NCI-H345 (cell line): ENCODE data around the gene AKT1.
"Not testable (repeated sequence)": the region's sequence is repeated elsewhere in the genome, so short reads cannot be mapped to it uniquely, and the experiment has no call there.

Experiments used
- DNase-seq: peaks from one replicate; lab custom pipeline; 2025; lab: John Stamatoyannopoulos, UW

The AKT1 gene

DNA sequence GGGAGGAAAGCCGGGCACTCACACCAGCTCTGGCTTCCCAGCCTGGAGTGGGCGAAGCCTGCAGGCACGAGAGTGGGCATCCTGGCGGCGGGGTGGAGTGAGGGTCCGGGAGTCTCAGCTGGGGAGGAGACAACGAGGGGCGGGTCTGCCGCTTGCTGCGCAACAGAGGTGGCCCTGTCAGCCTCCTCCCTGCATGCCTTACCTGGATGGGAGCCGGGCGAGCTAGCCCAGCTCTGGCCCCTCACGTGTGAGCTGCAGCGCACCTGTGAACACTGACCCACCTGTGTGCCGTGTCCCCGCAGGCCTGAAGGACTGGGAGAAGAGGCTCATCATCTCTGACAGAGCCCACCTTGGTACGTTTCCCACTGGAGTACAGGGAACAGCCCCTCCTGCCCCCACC is 56.5 kb downstream of the AKT1 start:
- DNase-seq: no peak

DNA sequence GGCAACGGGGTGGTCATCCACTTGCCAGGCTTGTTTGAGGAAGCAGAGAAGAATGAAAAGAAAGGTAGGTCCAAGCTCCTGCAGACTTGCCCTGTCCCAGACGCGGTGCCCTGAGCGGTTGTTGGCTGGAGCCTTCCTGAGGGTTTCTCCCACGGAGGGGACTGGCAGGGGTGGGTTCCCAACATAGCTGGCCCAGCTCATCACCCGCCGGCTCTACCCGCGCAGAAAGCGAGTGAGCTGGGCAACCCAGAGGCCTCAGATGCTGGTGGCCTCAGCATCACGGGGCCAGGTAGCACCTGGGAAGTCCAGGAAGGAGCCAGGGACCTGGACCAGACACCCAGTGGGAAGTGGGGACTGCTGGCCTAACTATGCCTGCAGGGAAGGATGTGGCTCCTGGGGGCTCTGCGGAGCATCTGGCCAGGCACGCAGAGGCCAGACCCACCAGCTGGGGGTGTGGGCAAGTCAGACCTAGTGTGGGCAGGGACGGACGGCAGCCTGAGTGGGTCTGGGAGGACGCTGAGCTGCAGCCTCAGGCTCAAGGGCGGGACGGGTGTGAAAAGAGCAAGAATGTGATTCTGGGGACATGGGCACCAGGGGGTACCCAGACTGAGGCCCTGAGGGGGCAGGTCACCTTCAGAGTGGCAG is 57.1 kb downstream of the AKT1 start:
- no peak for DNase-seq

DNA sequence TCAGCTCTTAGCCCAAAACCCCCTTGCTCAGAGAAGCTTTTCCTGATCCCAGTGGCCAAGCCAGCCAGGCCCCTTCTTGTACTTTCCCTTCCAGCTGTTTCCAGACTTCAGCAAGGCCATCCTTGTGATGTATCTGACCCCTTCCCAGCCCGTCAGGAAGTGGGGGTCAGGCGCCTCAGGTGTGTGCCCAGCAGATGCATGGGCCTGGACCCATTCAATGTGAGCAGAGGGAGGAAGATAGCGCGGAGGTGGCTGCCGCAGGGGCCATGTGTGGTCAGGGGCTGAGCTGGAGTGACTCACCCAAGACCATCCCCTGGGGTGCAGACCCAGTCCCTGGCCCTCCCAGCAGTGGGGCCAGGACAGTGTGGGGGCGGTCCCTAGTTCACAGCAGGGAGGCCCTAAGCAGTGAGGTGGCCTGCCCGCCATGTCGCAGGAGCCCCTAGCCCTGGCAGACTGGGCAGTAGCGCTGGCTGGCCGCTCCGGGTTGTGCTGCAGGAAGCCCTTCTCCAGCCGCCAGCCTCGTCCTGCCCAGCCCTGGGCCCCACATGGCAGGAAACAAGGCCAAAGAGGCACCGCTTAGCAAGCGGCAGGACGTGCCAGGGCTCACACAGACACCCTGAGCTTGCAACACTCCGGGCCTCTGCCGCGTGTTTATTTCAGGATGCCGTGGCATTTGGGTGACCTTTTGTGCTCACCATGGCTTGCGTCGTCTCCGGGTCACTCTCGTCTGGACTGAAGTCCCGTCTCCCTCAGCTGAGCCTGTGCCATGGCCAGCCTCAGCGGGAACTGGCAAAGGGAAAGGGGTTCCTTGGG is 59.5 kb downstream of the AKT1 start:
- no peak for DNase-seq

DNA sequence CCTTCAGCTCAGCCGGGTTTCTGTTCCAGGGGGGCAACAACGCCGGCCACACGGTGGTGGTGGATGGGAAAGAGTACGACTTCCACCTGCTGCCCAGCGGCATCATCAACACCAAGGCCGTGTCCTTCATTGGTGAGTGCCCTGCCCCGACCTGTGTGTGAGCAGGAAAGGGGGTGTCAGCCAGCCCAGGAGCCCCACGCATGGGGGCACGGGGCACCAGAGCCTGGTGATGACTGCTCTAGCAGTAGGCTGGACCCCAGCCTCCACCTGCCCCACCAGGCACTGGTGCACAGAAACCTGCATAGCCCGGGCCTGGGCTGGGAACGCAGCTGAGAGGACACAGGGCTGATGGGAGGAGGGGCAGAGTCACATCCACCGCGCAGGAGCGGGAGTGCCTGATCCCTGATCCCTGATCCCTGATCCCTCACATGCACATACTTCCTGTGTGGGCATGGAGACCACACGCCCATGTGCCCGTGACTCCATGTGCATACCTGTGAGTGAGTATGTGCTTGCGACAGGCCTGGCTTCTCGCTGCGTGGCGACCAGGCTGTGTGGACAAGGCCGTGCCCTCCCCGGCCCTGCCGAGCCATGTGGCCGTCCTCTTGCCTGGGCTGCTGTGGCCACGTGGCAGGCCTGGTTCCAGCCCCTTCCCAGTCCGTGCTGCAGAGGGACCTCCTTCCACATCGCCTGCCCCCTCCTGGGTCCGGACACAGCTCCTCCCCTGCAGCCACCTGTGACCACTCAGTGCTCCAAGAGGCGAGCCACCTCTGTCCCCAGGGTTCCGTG is 60.4 kb downstream of the AKT1 start:
- DNase-seq: no peak

DNA sequence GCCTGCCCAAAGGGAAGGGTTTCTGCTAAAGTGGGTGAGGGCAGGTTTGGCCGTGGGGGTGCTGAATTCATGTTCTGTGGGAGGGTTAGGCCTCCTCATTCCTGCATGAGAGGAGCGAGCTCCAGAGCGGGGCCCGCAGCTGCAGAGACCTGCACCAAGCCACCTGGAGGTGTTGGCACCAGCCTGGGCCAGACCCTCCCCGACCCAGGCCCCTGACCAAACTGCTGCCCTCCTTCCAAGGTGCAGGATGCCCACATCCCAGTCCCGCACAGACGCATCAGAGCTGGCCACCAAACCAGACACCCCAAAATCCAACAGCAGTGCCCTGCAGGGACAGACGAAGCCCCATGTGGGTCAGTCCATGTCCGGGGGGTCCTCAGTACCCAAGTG is 61.0 kb downstream of the AKT1 start:
- no peak for DNase-seq

DNA sequence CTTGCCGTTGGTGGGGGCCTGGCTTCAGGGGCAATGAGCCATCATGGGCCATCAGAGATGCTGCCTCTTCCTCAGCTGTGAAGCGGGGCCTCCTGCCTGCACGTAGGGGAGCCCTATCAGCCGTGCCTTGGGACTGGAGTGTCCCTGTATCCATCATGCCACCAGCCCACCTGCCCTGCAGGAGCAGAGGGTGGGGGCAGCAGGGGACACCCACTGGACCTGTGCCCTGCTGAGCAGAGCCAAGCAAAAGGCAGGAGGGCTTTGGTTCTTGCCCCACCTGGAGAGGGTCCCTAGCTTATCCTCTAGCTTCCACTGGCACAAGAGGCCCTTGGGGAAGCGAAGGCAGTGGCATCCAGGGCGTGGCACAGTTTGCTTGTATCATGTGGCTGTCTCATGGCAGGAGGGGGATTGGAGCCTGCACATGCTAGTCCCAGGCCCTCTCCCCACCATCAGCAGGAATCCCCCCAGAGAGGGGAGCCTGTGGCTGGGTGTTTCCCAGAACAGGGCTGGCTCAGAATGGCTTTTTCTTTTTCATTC is 61.4 kb downstream of the AKT1 start:
- no peak for DNase-seq

DNA sequence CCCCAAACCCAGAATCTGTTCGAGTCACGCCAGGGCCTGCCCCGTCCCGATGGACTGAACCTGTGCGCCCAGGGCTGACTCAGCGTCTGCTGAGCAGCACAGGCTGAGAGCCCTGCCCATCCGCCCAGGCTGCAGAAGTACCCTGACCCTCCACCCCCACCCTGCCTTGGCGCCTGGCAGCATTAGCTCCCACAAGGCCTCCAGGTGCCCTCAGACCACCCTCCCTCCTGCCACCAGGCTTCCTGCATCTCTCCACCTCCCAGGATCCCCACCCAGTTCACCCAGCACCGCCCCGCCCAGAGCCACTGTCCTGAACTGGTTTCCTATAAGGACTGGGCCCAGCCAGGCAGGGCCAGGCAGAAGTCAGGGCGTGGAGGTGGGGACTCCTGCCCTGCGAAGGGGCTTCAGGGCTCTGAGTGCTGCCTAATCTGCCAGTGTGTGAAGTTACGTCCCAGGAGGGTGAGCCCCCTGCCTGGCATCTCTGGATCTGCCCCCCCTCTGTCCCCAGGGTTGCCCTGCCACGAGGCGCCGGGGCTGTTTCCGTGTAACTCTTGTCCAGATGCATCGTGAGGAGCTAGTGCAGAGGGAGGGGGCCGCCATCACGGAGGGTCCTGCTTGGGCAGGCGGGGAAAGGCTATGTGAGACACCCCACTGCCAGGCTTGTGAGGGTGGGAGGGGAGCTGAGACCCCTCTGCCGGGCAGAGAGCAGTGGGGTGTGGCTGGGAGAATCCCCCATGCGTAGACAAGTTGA is 62.4 kb downstream of the AKT1 start:
- no peak for DNase-seq

DNA sequence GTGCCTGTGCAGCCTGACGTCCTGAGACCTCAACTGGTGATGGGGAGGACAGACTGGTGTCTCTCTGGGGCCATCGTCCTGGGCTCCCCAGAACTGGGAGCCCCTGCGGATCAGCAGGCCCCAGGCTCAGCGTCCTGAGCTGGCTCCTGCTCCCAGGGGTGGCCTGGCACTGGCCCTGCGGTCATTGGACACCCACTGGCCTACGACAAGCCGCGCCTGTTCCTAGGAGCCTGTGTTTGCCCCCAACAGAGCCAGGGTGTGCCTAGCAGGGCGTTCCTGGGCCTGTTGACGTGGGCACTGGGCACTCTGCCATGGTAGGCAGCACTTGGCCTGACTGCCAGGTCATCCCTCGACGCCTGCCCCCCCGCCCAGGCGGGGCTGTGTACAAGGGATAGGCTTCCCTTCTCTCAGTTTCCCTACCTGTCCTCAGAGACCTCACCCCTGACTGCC is 63.2 kb downstream of the AKT1 start:
- DNase-seq: no peak

DNA sequence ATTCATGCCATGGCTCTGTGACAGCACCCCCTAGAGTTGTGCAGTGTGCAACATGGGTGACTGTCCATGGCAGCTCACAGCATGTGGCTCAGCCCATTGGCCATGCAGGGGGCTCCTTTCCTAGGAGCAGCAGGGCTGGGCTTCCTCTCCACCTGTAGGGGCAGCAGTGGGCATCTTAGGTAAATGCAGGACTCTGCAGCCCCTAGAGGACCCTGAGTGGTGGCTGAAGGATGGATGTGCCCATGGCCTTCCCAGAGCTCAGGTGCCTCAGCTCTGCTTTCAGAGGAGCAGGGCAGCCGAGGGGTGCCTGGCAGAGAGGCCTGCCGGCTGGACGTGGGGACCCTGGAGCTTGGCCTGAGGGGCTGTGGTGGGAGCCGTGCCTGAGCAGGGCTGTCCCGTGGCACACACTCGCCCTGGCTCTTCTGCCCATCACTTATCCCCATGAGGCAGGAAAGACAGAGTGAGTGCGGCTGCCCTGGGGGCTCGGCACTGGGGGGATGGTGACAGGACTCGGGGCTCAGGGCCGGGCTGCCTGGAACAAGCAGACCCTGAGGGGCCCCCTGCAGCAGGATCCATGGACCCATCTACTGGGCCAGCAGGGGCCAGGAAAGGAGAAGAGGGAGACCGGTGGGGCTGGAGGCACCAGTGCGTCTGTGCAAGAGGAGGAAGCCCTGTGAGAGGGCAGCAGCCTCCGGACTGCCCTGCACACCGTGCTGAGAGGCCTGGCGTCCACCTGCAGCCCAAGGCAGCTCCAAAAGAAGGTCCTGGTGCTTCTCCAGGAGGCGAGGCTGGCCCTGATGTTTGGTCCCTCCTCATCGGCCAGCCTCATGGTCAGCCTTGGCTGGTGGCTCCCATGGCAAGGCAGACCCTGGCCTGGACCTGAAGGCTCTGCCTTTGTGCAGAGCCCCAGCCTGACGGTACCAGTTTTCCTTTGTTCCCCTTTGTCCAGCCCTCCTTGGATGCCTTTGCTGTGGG is 63.9 kb downstream of the AKT1 start:
- DNase-seq: no peak

DNA sequence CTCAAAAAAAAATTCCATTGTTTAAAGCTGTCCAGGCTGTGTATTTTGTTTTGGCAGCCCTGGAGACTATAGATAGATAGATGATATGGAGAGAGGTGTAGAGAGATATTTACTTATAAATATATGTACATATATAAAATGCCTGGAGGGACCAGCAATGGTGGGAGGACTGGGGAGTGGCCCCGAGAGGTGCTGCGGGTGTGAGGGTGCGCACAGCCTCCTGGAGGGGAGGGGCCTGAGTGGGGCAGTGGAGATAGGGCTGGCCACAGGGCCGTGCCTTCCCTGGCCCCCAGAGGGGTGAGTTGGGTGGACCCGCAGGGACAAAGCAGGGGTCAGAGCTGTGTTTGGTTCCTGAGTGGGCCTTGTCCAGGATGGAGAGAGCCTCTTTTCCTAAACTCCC is 65.1 kb downstream of the AKT1 start:
- no peak for DNase-seq

DNA sequence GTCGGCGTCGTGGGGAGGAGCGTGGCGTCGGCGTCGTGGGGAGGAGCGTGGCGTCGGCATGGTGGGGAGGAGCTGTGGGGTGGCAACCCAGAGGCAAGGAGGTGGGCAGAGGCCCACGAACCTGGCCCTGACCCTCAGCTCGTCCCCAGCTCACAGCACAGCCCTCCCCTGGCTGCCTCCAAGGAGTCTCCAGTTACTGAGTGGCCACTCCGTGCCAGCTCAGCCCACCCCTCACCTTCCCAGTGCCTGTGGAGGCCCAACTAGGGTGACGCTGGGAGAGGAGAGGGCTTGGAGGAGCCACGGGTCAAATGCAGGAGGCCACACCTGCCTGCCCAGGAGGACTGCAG is 65.7 kb downstream of the AKT1 start:
- DNase-seq: no peak

DNA sequence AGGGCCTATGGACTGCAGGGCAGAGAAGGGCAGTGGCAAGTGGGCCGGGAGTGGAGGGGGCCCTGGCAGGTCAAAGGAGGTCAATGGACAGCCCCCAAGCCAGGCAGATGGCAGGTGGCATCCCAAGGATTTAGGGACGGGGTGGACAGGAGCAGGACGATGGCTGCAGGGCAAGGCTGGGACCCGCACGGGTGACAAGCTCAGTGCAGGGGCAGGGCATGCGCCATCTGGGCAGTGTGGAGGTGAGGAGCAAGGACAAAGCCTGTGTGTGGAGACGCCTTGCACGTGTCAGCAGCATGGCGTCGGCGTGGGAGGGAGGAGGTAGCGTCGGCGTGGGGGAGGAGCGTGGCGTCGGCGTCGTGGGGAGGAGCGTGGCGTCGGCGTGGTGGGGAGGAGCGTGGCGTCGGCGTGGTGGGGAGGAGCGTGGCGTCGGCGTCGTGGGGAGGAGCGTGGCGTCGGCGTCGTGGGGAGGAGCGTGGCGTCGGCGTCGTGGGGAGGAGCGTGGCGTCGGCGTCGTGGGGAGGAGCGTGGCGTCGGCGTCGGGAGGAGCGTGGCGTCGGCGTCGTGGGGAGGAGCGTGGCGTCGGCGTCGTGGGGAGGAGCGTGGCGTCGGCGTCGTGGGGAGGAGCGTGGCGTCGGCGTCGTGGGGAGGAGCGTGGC is 66.2 kb downstream of the AKT1 start:
- DNase-seq: not testable (repeated sequence)

DNA sequence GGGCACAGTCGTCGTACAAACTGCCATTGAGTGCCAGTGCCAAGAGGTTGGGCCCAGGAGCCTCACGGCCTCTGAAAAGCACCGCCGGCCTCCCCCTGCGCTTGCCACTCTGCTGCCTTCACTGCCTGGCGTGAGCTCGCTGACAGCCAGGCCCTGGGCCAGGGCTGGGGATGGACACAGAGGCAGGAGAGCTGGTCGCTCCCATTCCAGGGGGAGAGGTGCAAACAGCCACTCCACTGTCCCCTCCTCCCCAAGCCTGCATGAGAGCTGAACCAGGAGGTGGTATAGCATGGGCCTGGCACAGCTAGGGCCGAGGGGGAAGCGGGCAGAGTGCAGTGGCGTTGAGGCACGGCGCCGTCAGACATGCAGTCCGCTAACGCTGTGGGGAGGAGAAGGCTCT is 66.9 kb downstream of the AKT1 start:
- no peak for DNase-seq

DNA sequence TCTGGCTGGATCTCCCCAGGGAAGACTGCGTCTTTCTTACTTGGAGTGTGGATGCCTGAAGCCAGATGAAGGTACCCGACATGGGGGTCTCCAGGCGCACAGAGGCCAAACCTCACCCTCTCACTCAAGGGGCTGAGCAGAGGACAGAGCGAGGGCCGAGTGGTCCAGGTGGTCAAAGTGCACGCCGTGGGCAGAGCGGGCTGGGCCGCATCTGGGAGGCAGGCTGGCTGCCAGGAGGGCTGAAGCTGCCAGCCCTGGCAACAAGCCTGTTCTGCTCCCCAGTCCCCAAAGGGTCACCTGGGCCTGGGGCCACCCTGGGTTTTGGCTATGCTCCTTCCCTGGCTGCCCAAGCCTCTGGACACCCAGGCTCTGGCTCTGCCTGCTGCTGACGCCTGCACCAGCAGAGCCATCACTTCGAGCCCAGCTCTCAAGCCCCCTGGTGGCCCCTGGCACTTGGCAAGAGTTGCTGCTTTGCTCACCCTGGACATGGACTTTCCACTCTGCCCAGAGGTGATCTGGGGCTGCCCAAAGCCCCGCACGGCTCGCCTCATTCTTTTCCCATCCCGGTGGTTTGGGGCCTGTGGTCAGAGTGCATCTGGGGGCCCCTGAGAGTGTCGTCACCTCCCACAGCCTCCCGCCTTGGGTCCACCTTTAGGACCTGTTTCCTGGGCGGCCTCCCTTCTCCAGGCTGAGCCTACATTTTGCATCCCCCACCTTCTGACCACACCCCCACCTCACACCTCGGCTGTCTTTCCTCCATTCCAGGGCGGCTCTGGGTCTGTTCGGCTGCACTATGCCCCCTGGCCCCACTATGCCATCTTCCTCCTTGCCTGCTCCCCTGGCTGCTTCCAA is 68.7 kb downstream of the AKT1 start:
- no peak for DNase-seq

DNA sequence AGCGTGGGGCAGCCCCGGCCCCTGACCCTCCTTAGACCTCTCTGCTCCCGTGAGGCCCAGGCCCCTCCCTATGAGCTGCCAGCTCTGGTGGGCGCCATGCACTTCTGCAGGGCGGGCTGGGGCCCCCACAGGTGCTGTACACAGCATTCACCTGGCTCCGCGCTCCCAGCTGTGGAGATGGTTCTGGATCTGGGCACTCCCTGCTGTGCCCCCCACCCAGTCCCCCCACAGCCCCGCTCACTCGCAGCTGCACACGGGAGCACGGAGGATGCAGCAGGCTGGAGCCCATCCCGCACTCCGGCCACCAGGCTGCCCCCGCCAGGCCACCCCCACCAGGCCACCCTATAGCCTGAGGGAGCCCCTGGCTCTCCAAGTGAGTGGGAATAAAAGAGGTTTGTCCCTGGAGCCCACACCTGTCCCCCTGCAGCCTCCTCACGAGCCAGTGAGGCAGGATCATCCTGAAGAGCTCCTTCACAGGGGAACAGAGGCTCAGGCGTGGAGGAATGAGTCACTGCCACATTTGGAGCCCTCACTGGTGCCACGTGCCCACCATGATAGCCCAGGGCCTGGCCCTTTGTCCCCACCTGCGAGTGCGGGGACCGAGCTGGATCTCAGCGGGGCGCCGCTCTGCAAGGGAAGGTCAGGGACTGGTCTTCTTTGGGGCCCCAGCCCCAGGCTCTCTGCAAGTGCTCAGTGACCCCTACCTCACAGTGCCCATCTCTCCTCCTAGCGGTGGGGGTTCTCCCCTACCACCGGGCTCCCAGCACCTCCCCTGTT is 69.6 kb downstream of the AKT1 start:
- DNase-seq: no peak

DNA sequence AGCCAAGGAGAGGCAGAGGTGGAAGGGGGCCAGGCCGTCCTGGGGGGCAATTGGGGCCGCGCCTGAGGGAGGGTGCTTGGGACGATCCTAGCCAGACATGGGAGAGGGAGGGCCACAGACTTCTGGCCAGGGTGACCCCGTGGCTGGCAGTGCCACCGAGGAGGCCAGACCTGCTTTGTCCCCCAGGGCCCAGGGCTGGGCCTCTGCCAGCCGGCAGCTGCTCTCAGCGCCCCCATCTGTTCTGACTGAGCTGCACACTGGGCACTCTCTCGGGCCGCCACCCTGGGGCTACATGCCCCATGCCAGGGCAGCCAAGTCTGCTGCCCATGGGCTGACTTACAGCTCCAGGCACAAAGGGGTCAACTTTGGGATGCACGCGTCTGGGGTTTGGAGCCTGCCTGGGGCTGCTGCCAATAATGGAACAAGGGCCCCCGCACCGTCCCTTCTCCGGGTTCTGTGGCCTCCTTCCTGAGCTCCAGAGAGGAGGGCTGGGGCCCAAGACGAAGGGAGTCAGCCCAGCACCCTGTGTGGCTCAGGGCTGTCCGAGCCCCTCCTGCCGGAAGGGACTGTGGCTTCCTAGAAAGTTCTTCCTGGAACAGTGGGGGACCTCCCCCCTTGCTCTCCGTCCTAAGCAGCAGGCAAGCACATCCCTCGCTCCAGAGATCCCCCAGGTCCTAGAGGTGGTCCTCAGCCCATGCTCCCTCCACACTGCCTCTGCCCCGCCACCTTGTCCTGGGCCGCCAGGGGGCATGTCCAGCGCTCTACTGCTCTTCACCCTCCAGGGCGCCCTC is 70.4 kb downstream of the AKT1 start:
- DNase-seq: no peak

DNA sequence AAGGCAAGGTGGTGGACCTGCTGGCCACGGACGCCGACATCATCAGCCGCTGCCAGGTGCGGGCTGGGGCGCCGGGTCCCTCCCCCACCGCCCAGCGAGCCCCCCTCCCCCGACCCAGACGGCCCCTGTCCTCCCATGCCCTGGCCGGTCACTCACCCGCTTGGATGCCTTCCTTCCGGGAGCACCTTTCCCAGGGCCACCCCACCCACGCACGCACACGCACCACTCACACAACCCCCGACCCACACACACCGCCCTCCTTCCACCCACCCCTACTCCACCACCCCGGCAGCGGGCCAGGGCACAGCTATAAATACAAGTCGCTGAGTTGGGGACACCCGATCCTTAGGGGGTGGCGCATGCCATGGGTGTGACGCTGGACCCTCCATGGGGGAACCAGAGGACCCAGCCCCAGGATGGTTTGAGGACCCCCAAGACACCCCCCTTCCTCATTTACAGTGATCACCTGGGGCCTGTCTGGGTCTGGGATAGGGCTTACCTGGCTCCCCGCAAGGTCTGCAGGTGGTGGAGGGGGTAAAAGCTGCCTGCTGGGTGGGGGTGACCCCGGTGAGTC is 71.1 kb downstream of the AKT1 start:
- no peak for DNase-seq
